Heart right ventricle (tissue), 16 donors: ENCODE data around the gene MGST1. TPM values are rescaled to one million over a fixed set of nuclear protein-coding genes. Genes with fewer than 3 reads are reported as not detected.
A peak's percentile ranks its signal among the peaks of the same experiment; 100 is the strongest.

Experiments used
- ATAC-seq, 8 donors: fragments of 200-7000 bp; cut with Tn5 transposase; one replicate each; pipeline ENCODE4 v1.9.1; 2020; ENCODE audit warnings: mild to moderate bottlenecking in 8 of 8, moderate library complexity in 8 of 8, moderate number of reproducible peaks in 1 of 8
- DNase-seq, 2 donors: peaks; one replicate each; pipeline ENCODE4 v3.0.0-alpha.2; 2020
- H3K27ac ChIP-seq, 10 donors: fragments of 200-600 bp; sonication (generic) in 2 of 10; one replicate each; pipeline versions ENCODE4 v1.5.0 to v1.8.0; 2020 to 2022; ENCODE audit warnings: mild to moderate bottlenecking in 3 of 10
- H3K27me3 ChIP-seq, 7 donors: fragments of 200-600 bp; one replicate each; pipeline ENCODE4 v1.8.0; 2021 to 2022; ENCODE audit warnings: mild to moderate bottlenecking in 2 of 7
- H3K36me3 ChIP-seq, 9 donors: fragments of 200-600 bp; sonication (generic) in 1 of 9; one replicate each; pipeline versions ENCODE4 v1.5.0 to v1.8.0; 2020 to 2022; ENCODE audit warnings: mild to moderate bottlenecking in 2 of 9
- H3K4me1 ChIP-seq, 9 donors: fragments of 200-600 bp; sonication (generic) in 1 of 9; one replicate each; pipeline versions ENCODE4 v1.5.0 to v1.8.0; 2020 to 2022; ENCODE audit warnings: mild to moderate bottlenecking in 4 of 9
- H3K4me3 ChIP-seq, 10 donors: fragments of 200-600 bp; sonication (generic) in 2 of 10; one replicate each; pipeline versions ENCODE4 v1.5.0 to v1.8.0; 2020 to 2022; ENCODE audit warnings: mild to moderate bottlenecking in 7 of 10, moderate library complexity in 2 of 10
- H3K9me3 ChIP-seq, 11 donors: fragments of 200-600 bp in 10 of 11; sonication (generic) in 2 of 11; one replicate each; pipeline versions ENCODE4 v1.5.0 to v1.8.0; 2013 to 2022; ENCODE audit warnings: mild to moderate bottlenecking in 2 of 11, control low read depth in 1 of 11, moderate library complexity in 1 of 11
- WGBS, 2 donors: extraction: QIAGEN DNeasy Blood & Tissue Kit; methylation state at CpG; one replicate each; pipeline ENCODE4 v1.1.7; 2013; ENCODE audit warnings: inconsistent platforms in 1 of 2; 5-methylcytosine and 5-hydroxymethylcytosine counted together
- intact Hi-C, 10 donors: fragments of 100-400 bp; cut with DNase I; formaldehyde crosslinking; loops; one replicate each; pipeline versions ENCODE4 v1.11.1 to v1.14.2; 2022
- long read RNA-seq, 3 donors: library from polyadenylated mRNA; unstranded; transcript quantifications; one replicate each; pipeline ENCODE4 v2.0.0, GENCODE V29; 2020 to 2021
- polyA plus RNA-seq, 2 donors: library from polyadenylated mRNA; stranded (reverse); fragments of 200-250 nt; gene quantifications; one replicate each; pipeline ENCODE4 v1.2.3, GENCODE V29; 2013
- total RNA-seq, 10 donors: library from RNA; stranded (reverse); fragmentation: NEBNext Ultra II Directional in 3 of 10; extraction: Animal tissue kit (Norgen Biotek cat#: 25700) in 3 of 10; gene quantifications; one replicate each; pipeline versions ENCODE4 v1.2.1 to v1.2.4, GENCODE V29; 2021 to 2023
- TF ChIP-seq, protein P1 (sequence below), 9 donors: fragments of 200-600 bp; sonication (generic) in 2 of 9; IDR thresholded peaks; one replicate each; pipeline versions ENCODE4 v1.5.0 to v1.8.0; 2021 to 2022; ENCODE audit warnings: antibody characterized with exemption in 9 of 9, mild to moderate bottlenecking in 5 of 9, moderate library complexity in 1 of 9
- donor health status: Arrhythmogenic right ventricular cardiomyopathy.
- donor health status: ischemic (EF 13 %, LVEDD 7.1; RV severe dilation, severe dysfunction).
- donor health status: healthy with polysubstance abuse.
- donor health status: DM: no; HTN: yes; CAD: no.
- donor health status: DM: no; HTN: no; CAD: no.
- donor health status: ischemic (EF 25% LVEDD 6.9; RV normal size, moderate dysfunction).
- donor health status: ischemic (EF 25% LVEDD 5.7; RV mildly dilated, moderate dysfunction).
- donor health status: healthy.
- donor health status: DM: yes; HTN: yes; CAD: no.
- donor health status: Ischemic cardiomyopathy.
- donor health status: ischemic (EF 35%, LVEDD 5.7; RV mildly dilated, moderate dysfunction).
- donor health status: nonischemic (EF 11% LVEDD 7.7; RV severe dilation, severe dysfunction).
- donor health status: DM: yes; HTN: yes; CAD: no.
- donor health status: PGD.
- donor health status: ischemic (EF 29% LVEDD 5.4; RV normal size, mild dysfunction).
- donor health status: nonischemic (EF 23%, LVEDD 6.1; RV moderate dilation, normal function).

Gene MGST1, protein sequence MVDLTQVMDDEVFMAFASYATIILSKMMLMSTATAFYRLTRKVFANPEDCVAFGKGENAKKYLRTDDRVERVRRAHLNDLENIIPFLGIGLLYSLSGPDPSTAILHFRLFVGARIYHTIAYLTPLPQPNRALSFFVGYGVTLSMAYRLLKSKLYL
- 10 to 100 TPM in 7 of 10 donors, 1 to 10 TPM in 3; 3.8 to 98.3 (median 22.7) TPM for total RNA-seq
- polyA plus RNA-seq = 10 to 100 TPM; 61.5 to 84.8 TPM
- long read RNA-seq, donor 1, transcript MGST1-219 (1 exons, 1,842 nt) = minor isoform, 8 of 32 reads
- long read RNA-seq, donor 1, transcript MGST1-205 (4 exons, 914 nt) = major isoform, 19 of 32 reads
- long read RNA-seq, donor 1, partial matches to known transcripts = 0 of 32 reads
- long read RNA-seq, donor 1, other reads (novel, unspliced or antisense) = 3 of 32 reads
- long read RNA-seq, donor 2, transcript MGST1-205 (4 exons, 914 nt) = major isoform, 7 of 7 reads
- long read RNA-seq, donor 2, partial matches to known transcripts = 0 of 7 reads
- long read RNA-seq, donor 2, other reads (novel, unspliced or antisense) = 0 of 7 reads
- long read RNA-seq, donor 3, transcript MGST1-205 (4 exons, 914 nt) = major isoform, 10 of 19 reads
- long read RNA-seq, donor 3, partial matches to known transcripts = 2 of 19 reads
- long read RNA-seq, donor 3, other reads (novel, unspliced or antisense) = 4 of 19 reads

DNA sequence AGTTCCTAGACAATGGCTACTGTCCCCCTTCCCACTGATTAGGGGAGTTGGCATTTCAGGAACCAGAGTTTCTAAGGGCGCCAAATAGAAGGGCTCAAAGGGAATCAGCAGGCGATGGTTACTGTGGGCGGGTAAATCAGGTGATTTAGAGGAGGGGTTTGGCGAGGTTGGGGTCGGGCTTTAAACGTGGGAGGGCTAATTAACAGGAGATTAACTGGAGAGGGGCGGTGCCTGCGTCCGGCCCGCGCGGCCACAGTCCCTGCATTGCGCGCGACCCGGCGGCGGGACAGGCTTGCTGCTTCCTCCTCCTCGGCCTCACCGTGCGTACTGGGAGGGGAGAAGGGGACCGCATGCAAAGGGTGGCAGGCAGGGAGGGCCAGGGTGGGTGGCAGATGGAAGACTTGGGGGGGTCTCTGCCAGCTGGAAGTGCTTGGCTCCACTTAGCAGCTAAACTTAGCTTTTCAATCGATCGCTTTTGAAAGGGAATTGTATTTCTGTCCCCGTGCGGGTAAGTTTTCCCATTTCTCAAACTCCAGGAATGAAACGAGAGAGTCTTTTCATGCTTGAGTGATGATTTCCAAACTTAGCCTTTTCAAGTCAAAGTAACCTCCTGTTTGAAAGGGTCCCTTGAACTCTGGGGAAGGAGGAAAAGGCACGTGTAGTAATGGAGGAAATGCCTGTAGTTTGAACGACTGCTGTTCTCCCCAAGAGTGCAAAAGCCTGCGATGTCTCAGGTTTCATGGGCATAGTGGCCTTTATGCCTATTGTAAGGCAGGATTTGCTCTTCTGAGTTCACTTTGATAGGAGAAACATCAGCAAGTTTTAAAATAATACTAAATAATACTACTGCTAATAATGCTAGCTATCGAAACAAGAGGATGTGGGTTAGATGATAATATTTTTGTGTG, at the start of gene MGST1:
MGST1 (plus strand) TSS at position 255 of the 908 bp plus-strand sequence. CDS start 6,608 bp downstream, outside the sequence.
- peak; percentile 83 to 91 (median 88) for ATAC-seq
- peaks cover 0 to 21% (median 0%) of the 10 kb centered on the region in 9 donors for H3K4me1 ChIP-seq
- H3K9me3 ChIP-seq = no peaks in the 10 kb centered on the region
- TF ChIP-seq, protein P1, sequence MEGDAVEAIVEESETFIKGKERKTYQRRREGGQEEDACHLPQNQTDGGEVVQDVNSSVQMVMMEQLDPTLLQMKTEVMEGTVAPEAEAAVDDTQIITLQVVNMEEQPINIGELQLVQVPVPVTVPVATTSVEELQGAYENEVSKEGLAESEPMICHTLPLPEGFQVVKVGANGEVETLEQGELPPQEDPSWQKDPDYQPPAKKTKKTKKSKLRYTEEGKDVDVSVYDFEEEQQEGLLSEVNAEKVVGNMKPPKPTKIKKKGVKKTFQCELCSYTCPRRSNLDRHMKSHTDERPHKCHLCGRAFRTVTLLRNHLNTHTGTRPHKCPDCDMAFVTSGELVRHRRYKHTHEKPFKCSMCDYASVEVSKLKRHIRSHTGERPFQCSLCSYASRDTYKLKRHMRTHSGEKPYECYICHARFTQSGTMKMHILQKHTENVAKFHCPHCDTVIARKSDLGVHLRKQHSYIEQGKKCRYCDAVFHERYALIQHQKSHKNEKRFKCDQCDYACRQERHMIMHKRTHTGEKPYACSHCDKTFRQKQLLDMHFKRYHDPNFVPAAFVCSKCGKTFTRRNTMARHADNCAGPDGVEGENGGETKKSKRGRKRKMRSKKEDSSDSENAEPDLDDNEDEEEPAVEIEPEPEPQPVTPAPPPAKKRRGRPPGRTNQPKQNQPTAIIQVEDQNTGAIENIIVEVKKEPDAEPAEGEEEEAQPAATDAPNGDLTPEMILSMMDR (IDR thresholded peaks at IDR 0.05) = no peak
- WGBS, 2 donors = 4 to 5% methylated on average over 28 to 29 of the region's 31 CpGs
- DNase-seq = peak; percentile 29 to 64
- H3K4me3 ChIP-seq = peak within 1 kb of the TSS in 9 of 10 donors; percentile 31 to 57 (median 53)
- intact Hi-C loops = no loop called here
- peak within 1 kb of the TSS in 9 of 10 donors; percentile 0 to 79 (median 51) for H3K27ac ChIP-seq
- H3K36me3 ChIP-seq = no peaks in the 10 kb centered on the region
- H3K27me3 ChIP-seq = peaks cover 0 to 14% (median 3%) of the 10 kb centered on the region in 7 donors

DNA sequence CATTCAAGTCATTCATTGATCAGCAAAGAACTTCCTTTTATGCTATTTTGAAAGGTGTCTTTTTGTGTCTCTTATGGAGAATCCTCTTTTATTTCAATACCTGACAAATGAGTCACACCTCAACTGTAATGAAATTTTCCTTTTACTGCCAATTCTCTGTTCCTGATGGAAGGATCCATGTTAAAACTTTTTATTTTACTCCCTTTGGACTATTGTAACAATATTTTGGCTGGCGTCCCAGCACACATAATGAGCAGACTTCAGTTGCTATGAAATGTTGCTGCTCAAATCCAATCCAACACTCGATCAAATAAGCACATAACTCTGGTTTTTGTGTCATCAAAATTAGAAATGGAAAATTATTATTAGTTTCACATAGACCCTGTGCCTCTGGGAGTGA, 48.0 kb upstream of the MGST1 start:
- intact Hi-C loops = no loop called here
- Histone ChIP-seq H3K4me1 (no peaks in the 10 kb centered on the region), H3K4me3 (no peak overlapping the region), H3K9me3 (no peaks in the 10 kb centered on the region), H3K36me3 (no peaks in the 10 kb centered on the region), H3K27ac (peak overlapping the region in 4 of 10 donors; percentile 44 to 77 (median 62)), H3K27me3 (no peaks in the 10 kb centered on the region)
- WGBS, 2 donors = 46 to 65% methylated on average over 2 of the region's 2 CpGs
- DNase-seq (no peak), ATAC-seq (peak in 1 of 8 donors; percentile 27)
- TF ChIP-seq, protein P1 (IDR thresholded peaks at IDR 0.05) = no peak

GRCh38 chr12:16300122-16300521, 47.3 kb upstream of the MGST1 start:
- no peaks in the 10 kb centered on the region for H3K9me3 ChIP-seq
- 25 to 26% methylated on average over 1 of the region's 1 CpG for WGBS, 2 donors
- H3K4me1 ChIP-seq = no peaks in the 10 kb centered on the region
- H3K27ac ChIP-seq = peak overlapping the region in 7 of 10 donors; percentile 8 to 77 (median 56)
- TF ChIP-seq, protein P1 (IDR thresholded peaks at IDR 0.05) = no peak
- H3K27me3 ChIP-seq = no peaks in the 10 kb centered on the region
- ATAC-seq (peak in 4 of 8 donors; percentile 58 to 69 (median 61)), DNase-seq (no peak)
- no peak overlapping the region for H3K4me3 ChIP-seq
- intact Hi-C loops = loop anchor here in 1 of 10 donors (10.0 kb wide), 1 partner anchor 125 kb away; no protein-coding TSS in a partner anchor
- H3K36me3 ChIP-seq = no peaks in the 10 kb centered on the region
